ENCODE measurements around the gene MSH3.

GRCh38 chr5:80609692-80610091 is 44.8 kb upstream of the MSH3 start:
- TF ChIP-seq CTCF (IDR thresholded peaks at IDR 0.05) (no peak), POLR2A (IDR thresholded peaks at IDR 0.05) (no peak)

Data from stomach (tissue), 4 donors.